ENCODE results near the gene PLXND1.

PLXND1 gene

GRCh38 chr3:129618186-129618820 lies 11.8 kb upstream of the PLXND1 start:
- Histone ChIP-seq H3K4me3 (no peak overlapping the region), H3K9me3 (no peaks in the 10 kb centered on the region), H3K27ac (no peak overlapping the region), H3K27me3 (no peaks in the 10 kb centered on the region), H3K4me1 (peaks cover 0 to 57% (median 23%) of the 10 kb centered on the region in 4 donors), H3K36me3 (no peaks in the 10 kb centered on the region)
- TF ChIP-seq CTCF (IDR thresholded peaks at IDR 0.05), result no peak
- intact Hi-C loops (cut with DNase I; ENCODE audit: low total_unique reads), result no loop called here
- peak in 1 of 2 donors; percentile 65 for DNase-seq

- H3K27ac ChIP-seq, result peak overlapping the region; percentile 39
- no peaks in the 10 kb centered on the region for H3K27me3 ChIP-seq
- no peaks in the 10 kb centered on the region for H3K9me3 ChIP-seq
- no peak overlapping the region for H3K4me3 ChIP-seq
- intact Hi-C loops (cut with DNase I; ENCODE audit: low total_unique reads), result no loop called here
- H3K36me3 ChIP-seq, result no peaks in the 10 kb centered on the region
- DNase-seq, result peak in 1 of 2 donors; percentile 65
- H3K4me1 ChIP-seq, result peaks cover 0 to 51% (median 20%) of the 10 kb centered on the region in 4 donors
- no peak for TF ChIP-seq CTCF (IDR thresholded peaks at IDR 0.05)
Measured at GRCh38 chr3:129617381-129618185, 11.1 kb upstream of the PLXND1 start.

- H3K9me3 ChIP-seq, result no peaks in the 10 kb centered on the region
- peak; percentile 75 to 78 for DNase-seq
- no peaks in the 10 kb centered on the region for H3K27me3 ChIP-seq
- intact Hi-C loops (cut with DNase I; ENCODE audit: low total_unique reads), result no loop called here
- no peak overlapping the region for H3K4me3 ChIP-seq
- no peaks in the 10 kb centered on the region for H3K36me3 ChIP-seq
- TF ChIP-seq CTCF (IDR thresholded peaks at IDR 0.05), result no peak
- peak overlapping the region; percentile 39 for H3K27ac ChIP-seq
- peaks cover 8 to 51% (median 28%) of the 10 kb centered on the region in 4 donors for H3K4me1 ChIP-seq
Measured at GRCh38 chr3:129616713-129617112, 10.2 kb upstream of the PLXND1 start.

GRCh38 chr3:129616291-129616690 lies 9.8 kb upstream of the PLXND1 start:
- intact Hi-C loops (cut with DNase I; ENCODE audit: low total_unique reads), result no loop called here
- Histone ChIP-seq H3K9me3 (no peaks in the 10 kb centered on the region), H3K27me3 (no peaks in the 10 kb centered on the region), H3K36me3 (no peaks in the 10 kb centered on the region), H3K27ac (peak overlapping the region; percentile 39), H3K4me1 (peaks cover 8 to 54% (median 32%) of the 10 kb centered on the region in 4 donors), H3K4me3 (no peak overlapping the region)
- no peak for TF ChIP-seq CTCF (IDR thresholded peaks at IDR 0.05)
- DNase-seq, result peak in 1 of 2 donors; percentile 69

- Histone ChIP-seq H3K36me3 (no peaks in the 10 kb centered on the region), H3K4me3 (no peak overlapping the region), H3K27ac (peak overlapping the region; percentile 39 to 42), H3K4me1 (peaks cover 8 to 55% (median 32%) of the 10 kb centered on the region in 4 donors), H3K9me3 (no peaks in the 10 kb centered on the region), H3K27me3 (no peaks in the 10 kb centered on the region)
- peak in 1 of 2 donors; percentile 73 for DNase-seq
- intact Hi-C loops (cut with DNase I; ENCODE audit: low total_unique reads), result no loop called here
- TF ChIP-seq CTCF (IDR thresholded peaks at IDR 0.05), result no peak
Measured at GRCh38 chr3:129615751-129616281, 9.3 kb upstream of the PLXND1 start.
